ENCODE measurements around the gene SERPINB11.
"Not testable (repeated sequence)": the region's sequence is repeated elsewhere in the genome, so short reads cannot be mapped to it uniquely, and the experiment has no call there.

- TF ChIP-seq CTCF (IDR thresholded peaks at IDR 0.05; ENCODE audit: poor library complexity, severe bottlenecking); EZH2 (IDR thresholded peaks at IDR 0.05; ENCODE audit: borderline replicate concordance, insufficient read depth, low read length, poor library complexity, severe bottlenecking); TAF1 (IDR thresholded peaks at IDR 0.05; ENCODE audit: low read depth); EP300 (conservative IDR thresholded peaks at IDR 0.05; ENCODE audit: poor library complexity, severe bottlenecking); MXI1 (conservative IDR thresholded peaks at IDR 0.05; ENCODE audit: poor library complexity, severe bottlenecking); POLR2AphosphoS5 (IDR thresholded peaks at IDR 0.05); SMC3 (conservative IDR thresholded peaks at IDR 0.05; ENCODE audit: poor library complexity): not testable (repeated sequence)
These were observed 57.0 kb downstream of the SERPINB11 start for GRCh38 chr18:63759786-63760185.
